Mucosa of gallbladder (tissue), 1 donor: ENCODE results near the gene DLX5. TPM values are rescaled to one million over a fixed set of nuclear protein-coding genes. Genes with fewer than 3 reads are reported as not detected.

Experiments
- DNase-seq: peaks from one replicate; pipeline ENCODE4 v3.0.0-alpha.2; 2020; ENCODE audit warnings: low spot score
- total RNA-seq: library from RNA; stranded (reverse); gene quantifications from one replicate; pipeline ENCODE4 v1.2.1, GENCODE V29; 2021
- donor health status: DM: no; HTN: no; CAD: no.

DLX5 gene
- total RNA-seq, 1 donor from 2014 or later = not detected

GRCh38 chr7:96991546-96992191 is 33.0 kb downstream of the DLX5 start:
- DNase-seq = no peak

DNA sequence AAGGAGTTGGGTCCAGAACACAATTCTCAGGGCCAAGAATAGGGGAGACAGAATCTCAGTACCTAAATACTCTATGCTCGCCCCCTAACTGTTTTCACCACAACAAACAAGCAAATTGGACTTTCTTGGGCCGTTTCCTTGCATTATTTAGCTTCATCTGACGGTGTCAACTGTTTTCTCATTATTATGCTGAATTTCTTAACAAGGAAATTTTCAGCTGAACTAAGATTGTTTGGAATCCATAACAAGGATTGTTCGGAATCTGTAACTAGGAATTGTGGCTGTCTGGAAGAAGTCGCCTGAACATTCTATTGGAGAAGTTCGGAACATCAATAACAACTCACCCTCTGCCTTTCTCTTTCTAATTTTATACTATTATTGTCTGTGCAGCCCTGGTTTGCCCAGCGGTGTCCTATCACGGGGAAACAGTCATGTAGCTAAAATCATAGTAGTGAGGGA is 34.7 kb downstream of the DLX5 start:
- DNase-seq = no peak

DNA sequence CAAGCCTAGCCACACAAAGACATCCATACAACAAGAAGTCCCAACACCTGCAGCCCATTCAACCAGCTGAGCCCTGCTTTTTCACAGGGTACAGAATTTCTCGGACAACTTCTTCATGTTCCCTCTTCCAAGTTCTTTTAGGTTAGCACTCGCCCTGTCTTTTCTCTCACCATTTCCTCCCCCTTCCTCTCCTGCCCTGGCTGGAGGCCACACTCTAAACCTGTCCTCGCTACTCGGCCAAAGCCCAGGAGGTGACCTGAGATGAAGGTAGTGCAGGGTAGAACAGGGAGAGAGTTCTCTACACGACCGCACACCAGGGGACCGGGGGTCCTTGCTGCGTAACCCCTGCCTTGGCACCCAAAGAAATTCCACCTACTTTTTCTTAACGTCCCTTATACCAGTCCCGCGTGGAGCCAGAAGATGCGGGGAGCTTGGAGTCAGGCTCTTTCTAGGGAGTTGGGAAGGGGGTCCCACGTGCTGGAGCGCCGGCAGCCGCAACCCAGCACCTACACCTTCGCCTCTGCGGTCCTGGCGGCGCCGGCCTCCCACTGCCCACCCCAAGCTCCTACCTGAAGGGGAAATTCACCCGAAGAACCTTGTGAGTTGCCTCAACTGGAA is 35.3 kb downstream of the DLX5 start:
- DNase-seq = no peak

DNA sequence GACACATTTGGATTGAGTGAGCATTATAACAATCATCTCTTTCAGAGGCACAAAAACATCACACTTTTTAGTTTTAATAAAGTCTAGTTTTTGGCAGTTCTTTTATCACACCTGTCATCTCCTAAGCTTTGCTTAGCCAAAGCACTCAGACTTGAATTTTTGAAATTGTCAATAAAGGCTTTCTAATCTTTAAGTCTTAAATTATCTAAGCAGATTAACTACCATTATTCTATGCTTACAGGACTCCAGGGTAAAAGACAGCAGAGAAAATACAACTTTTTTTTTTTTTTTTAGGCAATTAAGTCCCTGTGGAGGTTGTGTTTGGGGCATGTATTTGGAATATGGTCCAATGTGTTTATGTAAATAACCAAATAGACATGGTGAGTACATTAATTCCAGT is 36.9 kb downstream of the DLX5 start:
- no peak for DNase-seq

DNA sequence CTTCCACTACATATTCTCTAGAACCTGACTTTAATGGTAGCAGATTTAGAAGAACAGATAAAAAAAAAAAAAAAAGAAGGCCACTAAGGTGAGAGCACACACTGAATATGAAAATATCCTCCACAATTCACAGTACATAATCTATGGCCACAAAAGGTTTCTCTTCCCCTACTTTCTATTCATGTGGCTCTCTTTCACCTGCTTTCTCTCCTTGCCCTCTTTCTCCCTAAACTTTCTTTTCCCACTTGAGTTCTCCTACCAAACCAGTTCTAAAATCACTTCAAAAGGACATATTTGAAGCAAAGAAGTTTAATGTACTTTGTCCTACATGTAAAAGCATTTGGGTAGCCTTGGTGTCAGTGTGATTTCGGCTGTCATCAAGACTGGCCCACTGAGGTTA is 37.7 kb downstream of the DLX5 start:
- DNase-seq = no peak

DNA sequence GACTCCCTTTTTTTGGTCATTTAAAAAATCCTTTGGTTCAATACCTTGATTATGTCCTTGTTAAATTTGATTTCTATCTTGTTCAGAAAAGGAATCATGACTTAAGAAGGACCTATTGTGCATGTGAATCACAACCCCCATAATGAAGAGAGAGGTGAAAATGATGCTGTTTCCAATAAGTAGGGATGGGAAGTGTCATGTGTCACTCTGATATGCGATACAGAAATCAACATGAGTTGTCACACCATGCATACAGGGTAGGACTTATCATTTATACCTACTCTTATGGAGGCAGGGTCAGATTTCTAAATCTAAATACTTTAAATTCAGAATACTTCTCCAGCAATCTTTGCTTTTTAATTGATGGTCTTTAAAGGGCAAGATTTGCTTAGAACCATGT is 38.6 kb downstream of the DLX5 start:
- no peak for DNase-seq

DNA sequence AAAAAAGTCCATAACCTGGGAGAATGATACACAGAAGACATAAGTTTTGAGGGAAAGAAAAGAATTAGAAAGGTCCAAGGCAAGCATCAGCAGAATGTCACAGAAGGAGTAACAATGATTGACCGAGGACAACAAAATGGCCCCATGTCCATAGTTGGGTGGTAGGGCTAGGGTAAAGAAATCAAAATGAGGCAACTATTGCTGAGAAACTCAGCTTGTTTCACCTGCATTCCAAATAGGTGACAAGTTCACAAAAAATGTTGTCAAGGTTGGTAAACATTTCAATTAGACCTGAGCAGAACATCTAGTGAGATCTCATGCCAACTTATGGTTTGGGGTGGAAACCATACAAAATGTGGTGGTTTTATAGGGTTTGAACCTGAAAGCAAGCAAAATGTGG is 42.0 kb downstream of the DLX5 start:
- no peak for DNase-seq

GRCh38 chr7:96979551-96980276 is 44.9 kb downstream of the DLX5 start:
- no peak for DNase-seq

DNA sequence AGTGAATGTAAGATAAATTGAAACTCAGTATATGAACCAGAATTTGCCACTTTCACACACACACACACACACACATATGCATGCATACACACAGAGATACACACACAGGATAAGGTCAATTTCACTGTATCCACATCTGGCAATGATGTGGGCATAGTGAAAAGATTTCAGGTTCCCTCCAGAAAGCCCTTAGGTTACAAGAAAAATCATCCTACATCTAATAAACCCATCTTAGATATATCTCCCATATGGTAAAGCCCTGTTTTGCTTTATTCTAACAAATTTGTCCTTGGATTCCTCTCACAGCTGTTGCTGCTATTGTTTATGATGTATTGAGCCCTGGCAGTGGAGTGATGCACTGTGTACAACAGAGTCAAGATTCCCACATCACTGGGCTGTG is 47.2 kb downstream of the DLX5 start:
- DNase-seq = no peak

GRCh38 chr7:96976106-96976505 is 48.5 kb downstream of the DLX5 start:
- DNase-seq = no peak

GRCh38 chr7:96973986-96974385 is 50.6 kb downstream of the DLX5 start:
- DNase-seq = no peak

GRCh38 chr7:96970739-96971138 is 53.9 kb downstream of the DLX5 start:
- no peak for DNase-seq

Other genes with a start within 250 kb of the DLX5 start
- gene DLX6, start 19.3 kb downstream of the DLX5 start, total RNA-seq = not detected
- 14.7 TPM for gene SDHAF3, start 92.9 kb upstream of the DLX5 start, total RNA-seq